Mesodermal cell (in vitro differentiated cells): ENCODE data around the gene EP400.

Experiments used
- H3K27ac ChIP-seq: 2 replicates; pipeline ENCODE4 v1.7.0; 2013; ENCODE audit warnings: mild to moderate bottlenecking, low read depth, low read length, moderate library complexity; ENCODE audit not compliant: severe bottlenecking
- H3K36me3 ChIP-seq: 2 replicates; pipeline ENCODE4 v1.7.1; 2013; ENCODE audit warnings: mild to moderate bottlenecking, low read length, moderate library complexity; ENCODE audit not compliant: control insufficient read depth, insufficient read depth
- H3K4me1 ChIP-seq: one replicate; pipeline ENCODE4 v1.7.1; 2013; ENCODE audit warnings: mild to moderate bottlenecking, low read length; ENCODE audit not compliant: insufficient read depth, control insufficient read depth, poor library complexity, severe bottlenecking
- H3K4me3 ChIP-seq: 2 replicates; pipeline ENCODE4 v1.7.0; 2013; ENCODE audit warnings: low read length, control low read depth, mild to moderate bottlenecking; ENCODE audit not compliant: insufficient read depth, poor library complexity, severe bottlenecking; ENCODE audit errors: extremely low read depth
- H3K9me3 ChIP-seq: 2 replicates; pipeline ENCODE4 v1.7.1; 2013; ENCODE audit warnings: mild to moderate bottlenecking, low read length, moderate library complexity; ENCODE audit not compliant: control insufficient read depth
- WGBS, 2 experiments: methylation state at CpG; one replicate each; pipeline ENCODE4 v1.1.5; 2013; ENCODE audit warnings: missing lambda C conversion rate in 2 of 2; ENCODE audit not compliant: insufficient coverage in 2 of 2; 5-methylcytosine and 5-hydroxymethylcytosine counted together

The EP400 gene

GRCh38 chr12:132064631-132065030 lies 114.9 kb downstream of the EP400 start:
- Histone ChIP-seq H3K27ac (no peak overlapping the region), H3K36me3 (peaks cover 90% of the 10 kb centered on the region)
- WGBS, 2 experiments = 94 to 97% methylated on average over 19 of the region's 19 CpGs

GRCh38 chr12:132065203-132065602 lies 115.5 kb downstream of the EP400 start:
- no peak overlapping the region for H3K4me3 ChIP-seq
- no peak overlapping the region for H3K27ac ChIP-seq
- peaks cover 91% of the 10 kb centered on the region for H3K36me3 ChIP-seq
- H3K4me1 ChIP-seq = no peaks in the 10 kb centered on the region
- 95% methylated on average over 9 to 10 of the region's 10 CpGs for WGBS, 2 experiments
- no peaks in the 10 kb centered on the region for H3K9me3 ChIP-seq

More at GRCh38 chr12:132064631-132065030, 114.9 kb downstream of the EP400 start:
- no peak overlapping the region for H3K4me3 ChIP-seq
- H3K4me1 ChIP-seq = no peaks in the 10 kb centered on the region
- H3K9me3 ChIP-seq = no peaks in the 10 kb centered on the region

- no peak overlapping the region for H3K27ac ChIP-seq
- no peak overlapping the region for H3K4me3 ChIP-seq
- H3K9me3 ChIP-seq = no peaks in the 10 kb centered on the region
- WGBS, 2 experiments = 100% methylated on average over 1 of the region's 4 CpGs; no CpG with 5 or more reads in 1 of the 2 experiments
- H3K36me3 ChIP-seq = peaks cover 90% of the 10 kb centered on the region
- no peaks in the 10 kb centered on the region for H3K4me1 ChIP-seq
Observed at GRCh38 chr12:132065609-132066344, 116.0 kb downstream of the EP400 start.

GRCh38 chr12:132066345-132066685 lies 116.6 kb downstream of the EP400 start:
- peaks cover 89% of the 10 kb centered on the region for H3K36me3 ChIP-seq
- 95 to 98% methylated on average over 13 of the region's 13 CpGs for WGBS, 2 experiments
- no peak overlapping the region for H3K4me3 ChIP-seq
- no peaks in the 10 kb centered on the region for H3K9me3 ChIP-seq
- no peak overlapping the region for H3K27ac ChIP-seq
- no peaks in the 10 kb centered on the region for H3K4me1 ChIP-seq

- WGBS, 2 experiments = 96% methylated on average over 22 to 23 of the region's 23 CpGs
- Histone ChIP-seq H3K9me3 (no peaks in the 10 kb centered on the region), H3K4me3 (no peak overlapping the region), H3K27ac (no peak overlapping the region), H3K4me1 (no peaks in the 10 kb centered on the region), H3K36me3 (peaks cover 89% of the 10 kb centered on the region)
Observed at GRCh38 chr12:132066749-132067148, 117.0 kb downstream of the EP400 start.

- H3K4me1 ChIP-seq = no peaks in the 10 kb centered on the region
- WGBS, 2 experiments = 94 to 98% methylated on average over 7 of the region's 7 CpGs
- peaks cover 90% of the 10 kb centered on the region for H3K36me3 ChIP-seq
- no peaks in the 10 kb centered on the region for H3K9me3 ChIP-seq
- H3K27ac ChIP-seq = no peak overlapping the region
- H3K4me3 ChIP-seq = no peak overlapping the region
Observed at GRCh38 chr12:132067182-132067581, 117.4 kb downstream of the EP400 start.

- no peak overlapping the region for H3K4me3 ChIP-seq
- WGBS, 2 experiments = 98 to 100% methylated on average over 5 of the region's 5 CpGs
- H3K36me3 ChIP-seq = peaks cover 87% of the 10 kb centered on the region
- H3K27ac ChIP-seq = no peak overlapping the region
- H3K4me1 ChIP-seq = no peaks in the 10 kb centered on the region
- no peaks in the 10 kb centered on the region for H3K9me3 ChIP-seq
Observed at GRCh38 chr12:132068250-132068649, 118.5 kb downstream of the EP400 start.

GRCh38 chr12:132069336-132069985 lies 119.7 kb downstream of the EP400 start:
- Histone ChIP-seq H3K27ac (no peak overlapping the region), H3K9me3 (no peaks in the 10 kb centered on the region), H3K4me1 (peaks cover 3% of the 10 kb centered on the region), H3K4me3 (no peak overlapping the region), H3K36me3 (peaks cover 81% of the 10 kb centered on the region)
- 94 to 98% methylated on average over 17 to 20 of the region's 26 CpGs for WGBS, 2 experiments

GRCh38 chr12:132070298-132070697 lies 120.6 kb downstream of the EP400 start:
- peaks cover 79% of the 10 kb centered on the region for H3K36me3 ChIP-seq
- no peak overlapping the region for H3K4me3 ChIP-seq
- no peaks in the 10 kb centered on the region for H3K9me3 ChIP-seq
- 95 to 100% methylated on average over 2 to 7 of the region's 8 CpGs for WGBS, 2 experiments
- H3K4me1 ChIP-seq = peaks cover 4% of the 10 kb centered on the region
- H3K27ac ChIP-seq = no peak overlapping the region

- Histone ChIP-seq H3K9me3 (no peaks in the 10 kb centered on the region), H3K27ac (no peak overlapping the region), H3K4me3 (no peak overlapping the region), H3K36me3 (peaks cover 81% of the 10 kb centered on the region), H3K4me1 (peaks cover 4% of the 10 kb centered on the region)
- 93 to 96% methylated on average over 7 to 10 of the region's 12 CpGs for WGBS, 2 experiments
Observed at GRCh38 chr12:132071040-132071810, 121.5 kb downstream of the EP400 start.
